Tracheal epithelial cell (primary cell): Measurements from ENCODE around the gene IL17RB. TPM values are rescaled to one million over a fixed set of nuclear protein-coding genes. Genes with fewer than 3 reads are reported as not detected.

Experiments used
- total RNA-seq: library from RNA; depleted of rRNA; stranded (reverse); fragments of >200 nt; gene quantifications from 2 replicates; pipeline ENCODE4 v1.2.1, GENCODE V29; 2014

IL17RB gene, protein sequence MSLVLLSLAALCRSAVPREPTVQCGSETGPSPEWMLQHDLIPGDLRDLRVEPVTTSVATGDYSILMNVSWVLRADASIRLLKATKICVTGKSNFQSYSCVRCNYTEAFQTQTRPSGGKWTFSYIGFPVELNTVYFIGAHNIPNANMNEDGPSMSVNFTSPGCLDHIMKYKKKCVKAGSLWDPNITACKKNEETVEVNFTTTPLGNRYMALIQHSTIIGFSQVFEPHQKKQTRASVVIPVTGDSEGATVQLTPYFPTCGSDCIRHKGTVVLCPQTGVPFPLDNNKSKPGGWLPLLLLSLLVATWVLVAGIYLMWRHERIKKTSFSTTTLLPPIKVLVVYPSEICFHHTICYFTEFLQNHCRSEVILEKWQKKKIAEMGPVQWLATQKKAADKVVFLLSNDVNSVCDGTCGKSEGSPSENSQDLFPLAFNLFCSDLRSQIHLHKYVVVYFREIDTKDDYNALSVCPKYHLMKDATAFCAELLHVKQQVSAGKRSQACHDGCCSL
- total RNA-seq, result 1.2 TPM in 1 of 2 replicates, not detected in the other

DNA sequence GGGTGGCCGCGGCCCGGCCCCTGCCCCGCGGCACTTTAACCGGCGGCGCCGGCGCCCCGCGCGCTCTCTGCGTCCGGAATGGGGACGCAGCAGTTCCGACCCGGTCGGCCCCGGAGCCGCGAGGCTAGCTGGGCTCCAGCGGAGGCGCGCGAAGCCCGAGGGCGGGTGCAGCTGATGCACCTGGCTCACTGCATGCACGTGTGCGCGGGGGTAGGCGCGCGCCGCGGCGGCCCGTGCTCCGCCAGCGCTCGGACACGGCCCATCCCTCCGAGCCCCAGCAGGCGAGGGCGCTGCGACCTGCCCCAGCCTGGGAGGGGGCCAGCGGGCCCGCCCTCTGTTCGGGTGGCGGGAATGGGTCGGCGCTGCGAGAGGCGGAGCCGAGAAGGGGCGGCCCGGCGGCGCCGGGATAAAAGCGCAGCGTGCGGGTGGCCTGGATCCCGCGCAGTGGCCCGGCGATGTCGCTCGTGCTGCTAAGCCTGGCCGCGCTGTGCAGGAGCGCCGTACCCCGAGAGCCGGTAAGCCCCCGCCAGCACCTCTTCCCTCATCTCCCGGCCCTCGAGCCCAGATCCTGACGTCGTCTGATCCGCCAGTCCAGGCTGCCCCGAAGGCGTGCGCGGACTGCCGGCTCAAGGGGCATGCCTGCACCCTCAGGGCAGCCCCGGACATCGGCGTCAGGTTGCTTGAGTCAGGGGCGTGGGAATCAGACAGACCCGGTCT lies at the start of gene IL17RB, which contains the start of gene CHDH:
Gene IL17RB (plus strand): TSS at position 435 of the 717 bp plus-strand sequence. CDS start 21 bp downstream, at position 456.
Gene CHDH (minus strand): TSS at position 286 of the 717 bp plus-strand sequence. CDS start 22,411 bp downstream, outside the sequence.

DNA sequence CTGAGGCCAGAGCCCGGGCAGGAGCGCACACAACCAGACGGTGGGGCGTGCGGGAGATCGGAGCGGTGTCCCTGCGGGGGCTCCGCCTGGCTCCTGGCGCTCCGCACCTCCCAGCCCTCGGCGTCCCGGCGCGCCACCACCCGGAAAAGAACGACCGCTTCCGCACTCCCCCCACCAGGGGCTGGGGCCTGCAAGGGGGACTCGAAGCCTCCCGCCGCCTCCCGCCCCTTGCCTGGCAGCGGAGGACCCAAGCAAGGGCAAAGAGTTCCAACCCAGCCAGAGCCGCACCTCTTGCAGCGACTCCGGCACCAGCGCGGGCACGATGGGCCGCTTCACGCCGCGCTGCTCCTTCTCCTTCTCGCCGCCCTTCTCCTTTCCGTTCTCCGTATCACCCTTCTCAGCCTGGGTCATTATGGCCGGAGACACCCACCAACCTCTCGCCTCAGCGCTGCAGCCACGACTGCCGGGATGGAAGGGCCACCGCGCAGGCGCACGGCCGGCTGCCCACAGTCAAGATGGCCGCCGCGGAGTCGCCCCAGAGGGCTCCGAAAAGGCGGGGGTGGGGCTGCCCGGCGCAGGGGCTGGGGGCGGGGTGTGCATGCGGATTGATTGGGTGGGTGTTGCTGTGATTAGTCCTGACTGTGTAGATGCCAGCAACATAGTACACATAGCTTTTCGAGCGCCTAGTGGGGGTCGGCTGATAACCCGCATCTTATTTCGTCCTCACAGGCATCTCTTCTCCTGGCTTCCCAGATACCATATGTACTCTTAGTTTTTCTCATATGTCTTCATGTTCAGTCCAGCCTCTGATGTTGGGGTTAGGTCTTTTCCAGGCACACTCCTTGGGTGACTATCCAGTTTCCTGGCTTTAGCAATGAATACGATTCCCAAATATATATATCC lies 35.6 kb downstream of the IL17RB start, which contains the start of gene ACTR8:
Gene ACTR8 (minus strand): TSS at position 462 of the 903 bp plus-strand sequence. CDS start 51 bp downstream, at position 411.

DNA sequence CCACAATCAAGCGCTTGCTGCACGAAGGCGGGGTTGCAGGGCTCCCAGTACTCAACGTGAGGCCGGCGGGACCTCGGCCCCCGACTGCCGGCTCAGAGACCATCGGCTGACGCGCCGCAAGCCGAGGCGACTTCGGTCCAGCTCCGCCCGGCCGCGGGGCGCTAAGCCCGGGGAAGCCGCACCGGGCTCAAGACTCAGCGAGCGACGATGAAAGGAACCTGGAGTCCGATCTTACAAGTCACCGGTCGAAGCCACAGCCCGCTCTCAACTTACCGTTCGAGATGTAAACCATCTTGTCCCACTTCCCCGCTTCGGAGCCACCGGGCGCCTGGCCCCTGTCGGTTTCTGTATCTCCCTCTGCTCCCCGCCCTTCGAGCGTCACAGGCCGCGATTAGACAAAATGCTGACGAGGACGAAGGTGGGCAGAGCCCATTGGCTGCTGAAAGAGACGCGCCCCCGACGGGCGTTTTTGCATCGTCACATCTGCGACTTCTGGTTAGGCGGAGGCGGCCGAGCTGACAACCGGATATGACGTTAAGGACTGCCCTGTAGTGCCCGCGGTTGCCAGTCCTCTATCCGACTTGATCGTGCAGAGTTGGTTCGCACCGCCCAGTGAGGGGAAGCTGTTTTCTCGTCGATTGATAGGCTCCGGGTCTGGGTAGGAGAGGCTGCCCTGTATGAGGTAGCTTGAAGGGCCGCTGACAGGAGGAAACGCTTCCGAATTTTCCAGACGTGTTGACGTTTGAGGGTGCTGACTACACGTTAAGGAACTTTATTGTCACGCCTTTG lies 45.3 kb downstream of the IL17RB start, which contains the start of gene SELENOK:
Gene SELENOK (minus strand): TSS at position 363 of the 789 bp plus-strand sequence.

Other genes with a start within 250 kb of the IL17RB start
- under 0.01 and 1.2 TPM in 2 replicates for gene CHDH, start 149 bp upstream of the IL17RB start, total RNA-seq
- gene ACTR8, start 35.6 kb downstream of the IL17RB start, total RNA-seq, result 13.4 and 23.4 TPM in 2 replicates
- gene SELENOK, start 45.3 kb downstream of the IL17RB start, total RNA-seq, result 20.7 and 26.3 TPM in 2 replicates